Activated CD4-positive, alpha-beta T cell treated with anti-CD3 and anti-CD28 coated beads, Interleukin-2, amount 10 ng/mL, durations not matched to agents 7 days and 5 days (primary cell): ENCODE data around the gene CLP1. TPM values are rescaled to one million over a fixed set of nuclear protein-coding genes. Genes with fewer than 3 reads are reported as not detected.
"Not testable (repeated sequence)": the region's sequence is repeated elsewhere in the genome, so short reads cannot be mapped to it uniquely, and the experiment has no call there.

Experiments used
- CTCF ChIA-PET: fragments of 350-600 bp; sonication (Branson Sonifier 250); formaldehyde crosslinking; loops from one replicate; lab custom pipeline; 2021; ENCODE audit warnings: antibody characterized with exemption; lab: Charles Lee
- POLR2A ChIA-PET: fragments of 350-600 bp; sonication (Branson Sonifier 250); formaldehyde crosslinking; loops from one replicate; lab custom pipeline; 2021; ENCODE audit warnings: antibody characterized with exemption; lab: Charles Lee
- DNase-seq: peaks from one replicate; pipeline ENCODE4 v3.0.0-alpha.2; 2020
- H3K27ac Mint-ChIP-seq: one replicate; pipeline ENCODE4 v1.8.0; 2021; ENCODE audit warnings: mild to moderate bottlenecking, moderate library complexity, mixed read lengths
- H3K27me3 Mint-ChIP-seq: one replicate; pipeline ENCODE4 v1.8.0; 2021; ENCODE audit warnings: mixed read lengths
- H3K36me3 Mint-ChIP-seq: one replicate; pipeline ENCODE4 v1.8.0; 2021; ENCODE audit warnings: low read depth, mixed read lengths
- H3K4me1 Mint-ChIP-seq: one replicate; pipeline ENCODE4 v1.8.0; 2021; ENCODE audit warnings: mixed read lengths
- H3K4me3 Mint-ChIP-seq: one replicate; pipeline ENCODE4 v1.8.0; 2021; ENCODE audit warnings: mild to moderate bottlenecking, moderate library complexity, mixed read lengths
- H3K9me3 Mint-ChIP-seq: one replicate; pipeline ENCODE4 v1.8.0; 2021; ENCODE audit warnings: mixed read lengths
- total RNA-seq, 2 experiments: library from RNA; stranded (reverse); gene quantifications; one replicate each; pipeline ENCODE4 v1.2.3, GENCODE V29; 2021

Gene CLP1
- total RNA-seq, 2 experiments from 2014 or later: 17.1 to 21.2 TPM

GRCh38 chr11:57675176-57675941 lies 17.8 kb downstream of the CLP1 start:
- H3K4me3 Mint-ChIP-seq: no peak overlapping the region
- peaks cover 60% of the 10 kb centered on the region for H3K36me3 Mint-ChIP-seq
- no peaks in the 10 kb centered on the region for H3K9me3 Mint-ChIP-seq
- no peak for DNase-seq
- ChIA-PET POLR2A (no interaction called here), CTCF (interaction anchor here (0.9 to 1.2 kb wide), 5 partner anchors 12 to 34 kb away, joined by 3 to 4 read pairs (median 3); no protein-coding TSS in a partner anchor)
- H3K4me1 Mint-ChIP-seq: peaks cover 75% of the 10 kb centered on the region
- H3K27me3 Mint-ChIP-seq: no peaks in the 10 kb centered on the region
- H3K27ac Mint-ChIP-seq: no peak overlapping the region

- Mint-ChIP-seq H3K27ac (no peak overlapping the region), H3K4me1 (peaks cover 51% of the 10 kb centered on the region), H3K36me3 (peaks cover 55% of the 10 kb centered on the region), H3K9me3 (no peaks in the 10 kb centered on the region), H3K27me3 (no peaks in the 10 kb centered on the region), H3K4me3 (no peak overlapping the region)
- POLR2A ChIA-PET: no interaction called here
- DNase-seq: no peak
- CTCF ChIA-PET: no interaction called here
Observed at GRCh38 chr11:57679396-57679795, 21.8 kb downstream of the CLP1 start.

GRCh38 chr11:57680552-57680874 lies 23.0 kb downstream of the CLP1 start:
- Mint-ChIP-seq H3K9me3 (no peaks in the 10 kb centered on the region), H3K4me1 (peaks cover 44% of the 10 kb centered on the region), H3K4me3 (no peak overlapping the region), H3K27ac (peak overlapping the region; percentile 27), H3K36me3 (peaks cover 57% of the 10 kb centered on the region), H3K27me3 (no peaks in the 10 kb centered on the region)
- no peak for DNase-seq
- CTCF ChIA-PET: interaction anchor here (0.9 to 1.1 kb wide), 3 partner anchors 7 to 130 kb away, joined by 3 read pairs; no protein-coding TSS in a partner anchor
- POLR2A ChIA-PET: no interaction called here

- H3K27me3 Mint-ChIP-seq: no peaks in the 10 kb centered on the region
- POLR2A ChIA-PET: no interaction called here
- peaks cover 37% of the 10 kb centered on the region for H3K4me1 Mint-ChIP-seq
- DNase-seq: no peak
- CTCF ChIA-PET: interaction anchor here (1.1 kb wide), 2 partner anchors 12 to 130 kb away, joined by 3 to 5 read pairs; no protein-coding TSS in a partner anchor
- peaks cover 56% of the 10 kb centered on the region for H3K36me3 Mint-ChIP-seq
- no peaks in the 10 kb centered on the region for H3K9me3 Mint-ChIP-seq
- H3K27ac Mint-ChIP-seq: no peak overlapping the region
- no peak overlapping the region for H3K4me3 Mint-ChIP-seq
Observed at GRCh38 chr11:57681168-57681567, 23.6 kb downstream of the CLP1 start.

- H3K27me3 Mint-ChIP-seq, H3K4me1 Mint-ChIP-seq, POLR2A ChIA-PET, H3K4me3 Mint-ChIP-seq, CTCF ChIA-PET, H3K9me3 Mint-ChIP-seq, H3K27ac Mint-ChIP-seq, DNase-seq: not testable (repeated sequence)
- peaks cover 45% of the 10 kb centered on the region for H3K36me3 Mint-ChIP-seq
Observed at GRCh38 chr11:57690474-57690873, 32.9 kb downstream of the CLP1 start.

GRCh38 chr11:57698843-57699365 lies 41.3 kb downstream of the CLP1 start:
- DNase-seq: no peak
- Mint-ChIP-seq H3K27me3 (no peaks in the 10 kb centered on the region), H3K27ac (no peak overlapping the region), H3K36me3 (peaks cover 42% of the 10 kb centered on the region), H3K9me3 (no peaks in the 10 kb centered on the region), H3K4me1 (no peaks in the 10 kb centered on the region), H3K4me3 (no peak overlapping the region)
- ChIA-PET CTCF (interaction anchor here (1.3 kb wide), 2 partner anchors 10 to 26 kb away, joined by 4 to 5 read pairs; no protein-coding TSS in a partner anchor), POLR2A (no interaction called here)

- no peaks in the 10 kb centered on the region for H3K4me1 Mint-ChIP-seq
- no peaks in the 10 kb centered on the region for H3K9me3 Mint-ChIP-seq
- H3K4me3 Mint-ChIP-seq: no peak overlapping the region
- no peaks in the 10 kb centered on the region for H3K27me3 Mint-ChIP-seq
- no peak for DNase-seq
- H3K27ac Mint-ChIP-seq: no peak overlapping the region
- POLR2A ChIA-PET: no interaction called here
- CTCF ChIA-PET: interaction anchor here (1.0 to 1.5 kb wide), 2 partner anchors 24 to 101 kb away, joined by 3 read pairs; no protein-coding TSS in a partner anchor
- peaks cover 48% of the 10 kb centered on the region for H3K36me3 Mint-ChIP-seq
Observed at GRCh38 chr11:57699813-57700212, 42.3 kb downstream of the CLP1 start.

GRCh38 chr11:57700425-57700824 lies 42.9 kb downstream of the CLP1 start:
- Mint-ChIP-seq H3K4me1 (no peaks in the 10 kb centered on the region), H3K9me3 (no peaks in the 10 kb centered on the region), H3K27me3 (no peaks in the 10 kb centered on the region), H3K27ac (no peak overlapping the region), H3K36me3 (peaks cover 48% of the 10 kb centered on the region), H3K4me3 (no peak overlapping the region)
- DNase-seq: no peak
- CTCF ChIA-PET: interaction anchor here (1.0 to 1.5 kb wide), 2 partner anchors 24 to 100 kb away, joined by 3 read pairs; no protein-coding TSS in a partner anchor
- POLR2A ChIA-PET: no interaction called here

- DNase-seq: no peak
- Mint-ChIP-seq H3K27ac (no peak overlapping the region), H3K4me3 (no peak overlapping the region), H3K36me3 (peaks cover 36% of the 10 kb centered on the region), H3K9me3 (no peaks in the 10 kb centered on the region), H3K4me1 (peaks cover 4% of the 10 kb centered on the region), H3K27me3 (no peaks in the 10 kb centered on the region)
- CTCF ChIA-PET: interaction anchor here (0.7 kb wide), 1 partner anchor 341 kb away, joined by 3 read pairs; no protein-coding TSS in a partner anchor
- POLR2A ChIA-PET: no interaction called here
Observed at GRCh38 chr11:57703341-57703740, 45.8 kb downstream of the CLP1 start.

GRCh38 chr11:57704932-57705331 lies 47.4 kb downstream of the CLP1 start:
- Mint-ChIP-seq H3K9me3 (no peaks in the 10 kb centered on the region), H3K4me1 (peaks cover 15% of the 10 kb centered on the region), H3K36me3 (peaks cover 28% of the 10 kb centered on the region), H3K4me3 (no peak overlapping the region), H3K27me3 (no peaks in the 10 kb centered on the region), H3K27ac (peak overlapping the region; percentile 7)
- CTCF ChIA-PET: interaction anchor here (0.9 to 1.8 kb wide), 2 partner anchors 30 to 61 kb away, joined by 4 read pairs; no protein-coding TSS in a partner anchor
- DNase-seq: no peak
- POLR2A ChIA-PET: interaction anchor here (0.7 kb wide), 1 partner anchor 53 kb away, joined by 7 read pairs; no protein-coding TSS in a partner anchor

- not testable (repeated sequence) for H3K9me3 Mint-ChIP-seq, H3K4me3 Mint-ChIP-seq, H3K27ac Mint-ChIP-seq, DNase-seq, H3K27me3 Mint-ChIP-seq
- CTCF ChIA-PET: interaction anchor here (1.4 to 1.8 kb wide), 2 partner anchors 17 to 30 kb away, joined by 3 to 4 read pairs; no protein-coding TSS in a partner anchor
- Mint-ChIP-seq H3K4me1 (peaks cover 18% of the 10 kb centered on the region), H3K36me3 (peaks cover 26% of the 10 kb centered on the region)
- POLR2A ChIA-PET: interaction anchor here (0.7 kb wide), 1 partner anchor 52 kb away, joined by 7 read pairs; no protein-coding TSS in a partner anchor
Observed at GRCh38 chr11:57705432-57705831, 47.9 kb downstream of the CLP1 start.

- CTCF ChIA-PET: interaction anchor here (1.1 to 2.2 kb wide), 2 partner anchors 8 to 22 kb away, joined by 4 to 5 read pairs; no protein-coding TSS in a partner anchor
- no peak for DNase-seq
- Mint-ChIP-seq H3K27me3 (no peaks in the 10 kb centered on the region), H3K9me3 (no peaks in the 10 kb centered on the region), H3K4me1 (peaks cover 48% of the 10 kb centered on the region), H3K27ac (no peak overlapping the region), H3K36me3 (peaks cover 10% of the 10 kb centered on the region), H3K4me3 (no peak overlapping the region)
- POLR2A ChIA-PET: no interaction called here
Observed at GRCh38 chr11:57709802-57710367, 52.3 kb downstream of the CLP1 start.
